Lung (tissue), 12 donors: ENCODE data around the gene CHD6. TPM values are rescaled to one million over a fixed set of nuclear protein-coding genes. Genes with fewer than 3 reads are reported as not detected.

Experiments
- ATAC-seq: fragments of 200-7000 bp; cut with Tn5 transposase; one replicate; pipeline ENCODE4 v1.9.1; 2020; ENCODE audit warnings: moderate number of reproducible peaks; ENCODE audit not compliant: insufficient read depth, low FRiP score
- DNase-seq, 3 donors: peaks; one replicate each; pipeline ENCODE4 v3.0.0-alpha.2; 2013 to 2017
- H3K27ac ChIP-seq, 2 donors: one replicate each; pipeline ENCODE4 v1.5.1; 2013; ENCODE audit warnings: mild to moderate bottlenecking in 2 of 2, moderate library complexity in 2 of 2, control low read depth in 1 of 2, inconsistent platforms in 1 of 2, low read depth in 1 of 2, low read length in 1 of 2
- H3K27me3 ChIP-seq, 3 donors: one replicate each; pipeline ENCODE4 v1.5.1; 2013; ENCODE audit warnings: low read length in 2 of 3; ENCODE audit not compliant: control insufficient read depth in 3 of 3, insufficient read depth in 3 of 3
- H3K36me3 ChIP-seq, 4 donors: one replicate each; pipeline ENCODE4 v1.5.1; 2013; ENCODE audit warnings: low read length in 4 of 4, mild to moderate bottlenecking in 1 of 4, moderate library complexity in 1 of 4; ENCODE audit not compliant: control insufficient read depth in 4 of 4, insufficient read depth in 4 of 4
- H3K4me1 ChIP-seq, 5 donors: one replicate each; pipeline ENCODE4 v1.5.1; 2013; ENCODE audit warnings: low read length in 5 of 5, mild to moderate bottlenecking in 2 of 5, moderate library complexity in 1 of 5; ENCODE audit not compliant: control insufficient read depth in 5 of 5, insufficient read depth in 5 of 5
- H3K4me3 ChIP-seq: one replicate; pipeline ENCODE4 v1.5.1; 2013; ENCODE audit warnings: mild to moderate bottlenecking, control low read depth, moderate library complexity
- H3K9ac ChIP-seq, 2 donors: one replicate each; pipeline ENCODE4 v1.5.1; 2013; ENCODE audit warnings: low read length in 2 of 2, control low read depth in 1 of 2; ENCODE audit not compliant: insufficient read depth in 1 of 2
- H3K9me3 ChIP-seq, 4 donors: one replicate each; pipeline ENCODE4 v1.5.1; 2013; ENCODE audit warnings: low read length in 3 of 4, mild to moderate bottlenecking in 1 of 4, moderate library complexity in 1 of 4; ENCODE audit not compliant: control insufficient read depth in 4 of 4, insufficient read depth in 3 of 4
- CTCF ChIP-seq: IDR thresholded peaks from 2 replicates; pipeline ENCODE4 v1.5.1; 2012; ENCODE audit warnings: mild to moderate bottlenecking; ENCODE audit errors: control extremely low read depth, extremely low read depth
- WGBS, 2 donors: extraction: QIAGEN DNeasy Blood & Tissue Kit; methylation state at CpG; one replicate each; pipeline ENCODE4 v1.1.7; 2013; 5-methylcytosine and 5-hydroxymethylcytosine counted together
- polyA plus RNA-seq, 2 donors: library from polyadenylated mRNA; stranded (reverse); fragments of 200-250 nt; gene quantifications; one replicate each; pipeline ENCODE4 v1.2.1, GENCODE V29; 2013
- total RNA-seq, 2 donors: library from RNA; depleted of rRNA in 1 of 2; stranded (reverse); fragments of >200 nt in 1 of 2; gene quantifications; one replicate each; pipeline ENCODE4 v1.2.1, GENCODE V29; 2014 to 2021
- donor health status: control.
- donor health status: control.
- donor health status: Bipolar disorder and iron deficiency.
- donor health status: healthy.
- donor health status: DM: yes; HTN: yes; CAD: no.

CHD6 gene
- total and polyA plus RNA-seq, 4 donors = 5.0 to 95.3 (median 21.0) TPM

- no peaks in the 10 kb centered on the region for H3K27me3 ChIP-seq
- H3K36me3 ChIP-seq = peaks cover 0 to 6% (median 3%) of the 10 kb centered on the region in 4 donors
- H3K27ac ChIP-seq = no peak overlapping the region
- DNase-seq (no peak), ATAC-seq (no peak)
- no peak for TF ChIP-seq CTCF
- whole genome bisulfite sequencing, 2 donors = 83 to 89% methylated on average over 1 of the region's 1 CpG
- H3K9me3 ChIP-seq = peaks cover 0 to 13% (median 2%) of the 10 kb centered on the region in 4 donors
- no peak overlapping the region for H3K4me3 ChIP-seq
- H3K4me1 ChIP-seq = no peaks in the 10 kb centered on the region
- H3K9ac ChIP-seq = no peak overlapping the region
Observed at GRCh38 chr20:41586772-41587171, 31.4 kb downstream of the CHD6 start.

- no peaks in the 10 kb centered on the region for H3K36me3 ChIP-seq
- no peaks in the 10 kb centered on the region for H3K9me3 ChIP-seq
- peaks cover 0 to 23% (median 3%) of the 10 kb centered on the region in 5 donors for H3K4me1 ChIP-seq
- H3K4me3 ChIP-seq = no peak overlapping the region
- H3K27ac ChIP-seq = no peak overlapping the region
- no peak for DNase-seq
- no peaks in the 10 kb centered on the region for H3K27me3 ChIP-seq
- no peak overlapping the region for H3K9ac ChIP-seq
- ATAC-seq = no peak
- WGBS, 2 donors = 81% methylated on average over 2 of the region's 2 CpGs
- TF ChIP-seq CTCF = no peak
Observed at GRCh38 chr20:41580350-41580749, 37.8 kb downstream of the CHD6 start.

GRCh38 chr20:41577129-41578009, 40.8 kb downstream of the CHD6 start:
- Histone ChIP-seq H3K9me3 (peaks cover 0 to 4% (median under 1%) of the 10 kb centered on the region in 4 donors), H3K36me3 (no peaks in the 10 kb centered on the region), H3K27ac (no peak overlapping the region), H3K4me3 (no peak overlapping the region), H3K4me1 (peaks cover 2 to 38% (median 11%) of the 10 kb centered on the region in 5 donors), H3K9ac (no peak overlapping the region), H3K27me3 (no peaks in the 10 kb centered on the region)
- TF ChIP-seq CTCF = no peak
- 80 to 81% methylated on average over 6 of the region's 6 CpGs for WGBS, 2 donors
- DNase-seq (peak in 2 of 3 donors; percentile 11 to 43), ATAC-seq (no peak)
